HPDE6-E6E7 (cell line): Measurements from ENCODE around the gene GRK2.
A peak's percentile ranks its signal among the peaks of the same experiment; 100 is the strongest.
"Not testable (repeated sequence)": the region's sequence is repeated elsewhere in the genome, so short reads cannot be mapped to it uniquely, and the experiment has no call there.

Experiments used
- DNase-seq: peaks from one replicate; pipeline ENCODE4 v3.0.0; 2011; ENCODE audit warnings: missing footprints; ENCODE audit errors: extremely low spot score

The GRK2 gene

GRCh38 chr11:67254798-67255197 is 11.5 kb upstream of the GRK2 start:
- no peak for DNase-seq

GRCh38 chr11:67255353-67255752 is 10.9 kb upstream of the GRK2 start:
- no peak for DNase-seq

GRCh38 chr11:67255864-67256263 is 10.4 kb upstream of the GRK2 start:
- no peak for DNase-seq

DNA sequence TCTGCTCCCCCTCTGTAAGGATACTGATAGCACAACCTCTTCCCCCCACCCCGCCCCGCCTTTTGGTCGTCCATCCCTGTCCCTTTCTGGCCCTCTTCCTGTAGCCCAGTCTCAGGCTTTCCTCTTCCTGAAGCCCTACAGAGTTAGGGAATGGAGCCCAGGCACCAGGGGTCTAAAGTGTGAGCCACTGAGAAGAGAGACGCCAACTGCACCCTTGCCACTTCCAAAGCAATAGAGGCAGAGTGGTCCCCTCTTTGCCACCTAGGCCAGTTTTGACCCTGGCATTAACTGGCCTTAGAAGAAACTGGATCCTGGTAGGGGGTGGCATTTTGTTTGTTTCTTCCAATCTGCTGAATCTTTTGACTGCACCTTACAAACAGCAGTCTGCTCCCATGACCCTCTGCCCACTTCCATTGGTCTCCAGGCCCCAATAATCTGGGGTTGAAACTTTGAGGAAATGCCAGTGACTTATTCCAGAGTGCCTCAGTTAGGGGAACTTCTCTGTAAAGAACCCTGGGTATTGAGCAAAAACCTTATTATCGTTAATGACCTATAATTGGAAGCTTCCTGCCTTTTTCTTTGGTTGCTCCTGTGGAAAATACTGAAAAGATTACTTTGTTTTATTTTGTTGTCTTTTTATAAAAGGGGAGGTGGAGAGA is 9.7 kb upstream of the GRK2 start:
- no peak for DNase-seq

DNA sequence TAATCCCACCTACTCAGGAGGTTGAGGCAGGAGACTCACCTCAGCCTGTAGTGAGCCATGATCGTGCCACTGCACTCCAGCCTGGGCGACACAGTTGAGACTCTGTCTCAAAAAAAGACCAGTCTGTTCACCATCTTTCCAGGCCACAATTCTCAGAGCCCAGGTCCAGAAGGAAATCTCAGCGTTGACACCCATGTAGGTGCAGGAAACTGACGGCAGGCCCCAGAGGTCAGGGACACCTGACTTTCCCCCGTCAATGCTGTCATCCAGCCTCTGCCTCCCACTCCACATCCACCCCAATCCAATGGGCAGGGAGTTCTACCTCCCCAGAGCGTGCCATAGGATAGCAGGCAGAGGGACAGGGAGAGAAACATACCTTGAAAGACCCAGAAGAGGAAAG is 5.9 kb upstream of the GRK2 start:
- no peak for DNase-seq

GRCh38 chr11:67260885-67261639 is 5.2 kb upstream of the GRK2 start:
- not testable (repeated sequence) for DNase-seq

DNA sequence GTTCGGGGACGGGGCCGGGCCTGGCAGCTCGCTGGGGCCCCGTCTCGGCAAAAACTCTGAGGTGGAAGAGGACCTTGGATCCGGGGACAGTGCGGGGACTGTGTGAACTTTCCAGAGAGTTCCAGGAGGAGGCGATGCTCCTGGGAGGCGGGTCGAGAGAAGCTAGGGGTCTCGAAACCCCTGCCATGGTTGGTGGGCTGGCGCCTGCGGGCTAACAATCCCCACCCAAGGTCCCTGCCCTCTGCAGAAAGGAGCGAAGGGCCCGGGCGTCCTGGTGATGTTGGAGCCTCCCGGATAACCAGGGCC is 4.7 kb upstream of the GRK2 start:
- DNase-seq, result no peak

- DNase-seq, result no peak
These were observed 4.2 kb upstream of the GRK2 start for GRCh38 chr11:67261946-67262681.

DNA sequence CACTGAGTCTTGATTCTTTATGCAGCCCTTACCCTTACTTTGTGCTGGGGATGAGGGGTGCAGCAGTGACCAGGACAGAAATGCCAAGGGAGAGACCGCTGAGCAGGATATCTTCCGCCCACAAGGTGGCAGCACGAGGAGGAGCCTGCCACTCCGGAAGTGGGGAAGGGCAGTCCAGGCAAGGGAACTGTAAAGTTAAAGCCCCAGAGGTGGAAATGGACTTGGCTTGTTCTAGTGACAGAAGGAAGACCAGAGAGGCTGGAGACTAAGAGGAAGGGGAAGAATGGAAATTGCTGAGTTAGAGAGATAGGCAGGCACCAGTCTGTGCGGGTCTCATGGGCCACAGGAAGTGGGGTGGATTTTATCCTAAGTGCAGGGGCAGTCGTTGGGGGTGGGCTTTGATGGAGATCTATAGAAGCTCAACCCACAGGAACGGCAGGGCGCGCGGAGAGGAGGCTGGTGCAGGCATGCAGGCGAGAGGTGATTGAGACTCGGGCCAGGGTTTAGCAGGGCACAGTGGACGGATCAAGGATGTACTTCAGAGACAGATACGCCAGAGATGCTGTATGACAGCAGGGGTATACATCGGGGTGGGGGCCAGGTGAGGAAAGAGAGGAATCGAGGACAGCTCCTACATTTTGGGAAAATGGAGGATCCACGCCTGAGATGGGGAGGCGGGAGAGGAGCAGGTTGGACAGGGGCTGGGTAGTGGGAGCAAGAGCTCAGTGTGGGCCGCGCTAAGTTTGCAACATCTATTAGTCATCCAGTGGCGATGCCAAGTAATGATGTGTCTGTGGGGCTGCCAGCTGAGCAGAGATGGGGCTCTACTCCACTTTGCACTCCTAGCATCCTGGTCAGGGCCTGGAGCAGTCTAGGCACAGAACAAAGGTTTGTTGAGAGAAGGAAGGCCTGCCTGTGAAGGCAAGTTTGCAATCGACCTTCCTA is 3.3 kb upstream of the GRK2 start:
- peak; percentile 84 for DNase-seq

DNA sequence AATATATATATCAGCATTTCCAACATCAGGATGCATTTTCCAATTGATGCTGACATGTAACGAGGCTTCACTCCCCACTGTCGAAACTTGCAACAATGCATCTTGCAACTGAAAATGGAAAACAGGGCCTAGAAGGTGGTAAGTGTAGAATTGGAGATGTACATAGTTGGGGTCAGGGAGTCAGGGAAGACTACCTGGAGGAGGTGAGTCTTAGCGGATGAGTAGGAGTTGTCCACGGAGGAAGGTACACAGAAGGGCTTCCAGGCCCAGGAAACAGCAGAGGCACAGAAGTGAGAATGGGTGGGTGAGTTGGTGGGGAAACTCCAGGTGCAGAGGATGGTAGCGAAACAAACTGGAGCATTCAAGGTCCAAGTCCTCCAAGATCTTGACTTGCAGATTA is 2.0 kb upstream of the GRK2 start:
- DNase-seq, result no peak

DNA sequence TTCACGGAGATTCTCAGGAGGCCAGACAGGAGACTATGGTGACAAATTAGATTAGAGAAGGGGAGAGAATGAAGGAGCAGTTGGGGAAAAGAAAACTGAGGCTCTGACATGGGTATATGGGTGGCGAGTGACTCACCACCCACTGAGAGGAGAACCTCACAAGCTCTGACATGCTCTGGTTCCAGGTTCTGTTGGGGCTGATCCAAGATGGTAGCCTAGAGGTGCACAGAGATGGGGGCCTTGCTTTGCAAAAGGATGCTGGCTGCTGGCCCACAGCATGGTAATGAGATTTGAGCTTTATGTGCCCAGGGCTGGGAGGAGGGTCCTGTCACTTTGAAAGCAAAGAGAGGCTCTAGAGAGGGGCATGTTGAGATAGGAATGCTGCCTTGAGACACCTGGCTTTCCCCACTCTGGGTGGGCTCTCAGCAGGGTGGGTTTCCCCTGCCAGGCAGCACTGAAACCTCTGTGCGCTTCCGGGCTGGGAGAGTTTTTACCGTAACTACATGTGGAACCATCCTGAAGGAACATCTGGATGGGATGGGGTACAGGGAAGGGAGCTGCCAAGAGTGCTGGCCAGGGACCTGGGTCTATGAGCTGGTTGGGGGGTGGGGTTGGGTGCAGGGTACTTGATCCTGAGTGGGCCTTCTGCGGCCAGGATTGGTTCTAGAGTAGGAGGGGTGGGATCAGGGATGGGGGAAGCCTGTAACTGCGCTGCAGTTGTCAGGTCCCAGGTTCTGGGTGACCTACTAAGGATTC is 1.2 kb upstream of the GRK2 start:
- no peak for DNase-seq

- DNase-seq, result no peak
These were observed 432 bp upstream of the GRK2 start for GRCh38 chr11:67265633-67266448.

GRCh38 chr11:67267188-67268080 is 1.2 kb downstream of the GRK2 start:
- no peak for DNase-seq

- no peak for DNase-seq
These were observed 2.0 kb downstream of the GRK2 start for GRCh38 chr11:67268081-67268961.

- no peak for DNase-seq
These were observed 2.6 kb downstream of the GRK2 start for GRCh38 chr11:67268962-67269268.

DNA sequence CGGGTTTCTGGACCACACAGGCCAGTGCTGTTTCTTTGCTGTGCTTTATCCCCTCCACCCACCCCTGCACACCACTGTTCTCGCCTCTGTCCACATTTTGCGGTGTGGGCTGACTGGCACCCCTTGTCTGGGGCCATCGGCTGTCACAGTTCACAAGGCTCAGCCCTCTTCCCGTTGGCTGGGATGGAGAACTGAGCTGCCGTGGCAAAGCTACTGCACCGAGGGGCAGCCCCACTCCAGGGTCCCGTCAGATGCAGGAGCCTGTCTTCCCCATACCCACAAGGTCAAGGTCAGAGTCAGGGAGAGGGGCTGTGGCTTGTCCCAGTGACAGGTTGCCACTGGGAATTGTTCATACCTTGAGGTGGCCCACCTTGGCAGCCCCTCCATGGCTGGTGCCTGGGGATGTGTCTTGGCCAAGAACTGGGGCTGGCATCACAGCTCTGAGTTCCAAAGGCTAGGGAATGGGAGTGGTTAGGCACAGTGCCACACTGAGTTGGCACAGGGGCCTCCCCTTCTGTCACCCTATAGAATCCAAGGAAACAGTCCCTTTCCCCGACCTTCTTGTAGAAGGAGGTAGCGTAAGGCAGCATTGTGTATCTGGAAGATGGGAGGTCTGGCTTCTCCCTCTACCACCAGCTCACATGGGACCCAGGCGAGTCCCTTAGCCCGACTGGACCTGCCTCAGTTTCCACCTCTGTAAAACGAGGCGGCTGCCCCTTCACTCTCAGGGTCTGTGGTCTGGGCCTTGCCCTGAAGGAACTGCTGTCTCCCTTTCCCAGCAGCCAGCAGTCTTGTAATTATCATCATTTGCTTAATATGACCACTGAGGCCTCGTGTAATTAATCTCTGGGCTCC is 3.4 kb downstream of the GRK2 start:
- no peak for DNase-seq
